Panc1 (cell line): ENCODE results near the gene TOR2A. TPM values are rescaled to one million over a fixed set of nuclear protein-coding genes. Genes with fewer than 3 reads are reported as not detected.

Source experiments
- ATAC-seq: fragments of 200-7000 bp; cut with Tn5 transposase; 2 replicates; pipeline ENCODE4 v1.9.1; 2020; ENCODE audit warnings: mild to moderate bottlenecking, moderate library complexity
- BruUV-seq: library from RNA; stranded (reverse); fragments of 400-500 nt; replicated peaks from 2 replicates; lab custom pipeline; 2021; lab: Mats Ljungman, UMichigan
- CTCF ChIA-PET: fragments of 300-600 bp; sonication (Branson Sonifier 250); formaldehyde crosslinking; loops from one replicate; lab custom pipeline; 2022; ENCODE audit warnings: antibody characterized with exemption; lab: Charles Lee
- POLR2A ChIA-PET: fragments of 300-600 bp; sonication (Branson Sonifier 250); formaldehyde crosslinking; loops from one replicate; lab custom pipeline; 2022; ENCODE audit warnings: antibody characterized with exemption; lab: Charles Lee
- DNase-seq: peaks from one replicate; pipeline ENCODE4 v3.0.0-alpha.2; 2010; ENCODE audit warnings: low read depth, low spot score
- H3K27ac ChIP-seq: 2 replicates; pipeline ENCODE4 v1.5.1; 2011; ENCODE audit warnings: mild to moderate bottlenecking, low read length, inconsistent platforms
- H3K27me3 ChIP-seq: fragments of 200-500 bp; sonication (Bioruptor generic); 2 replicates; pipeline ENCODE4 v1.6.0; 2014; ENCODE audit warnings: low read length, inconsistent platforms; ENCODE audit not compliant: control insufficient read depth, insufficient read depth
- H3K36me3 ChIP-seq: fragments of 200-500 bp; sonication (Bioruptor generic); 2 replicates; pipeline ENCODE4 v1.5.1; 2014; ENCODE audit warnings: inconsistent platforms, mild to moderate bottlenecking, low read length, moderate library complexity; ENCODE audit not compliant: control insufficient read depth, insufficient read depth
- H3K4me1 ChIP-seq: 2 replicates; pipeline ENCODE4 v1.5.1; 2011; ENCODE audit warnings: inconsistent platforms, mild to moderate bottlenecking, low read length, moderate library complexity; ENCODE audit not compliant: control insufficient read depth, insufficient read depth
- H3K4me3 ChIP-seq, 2 experiments: 2 replicates each; pipeline ENCODE4 v1.5.1; 2011 to 2012; ENCODE audit warnings: low read depth in 2 of 2, low read length in 2 of 2, mild to moderate bottlenecking in 2 of 2, inconsistent platforms in 1 of 2, moderate library complexity in 1 of 2
- H3K9me3 ChIP-seq: fragments of 200-500 bp; sonication (Bioruptor generic); 2 replicates; pipeline ENCODE4 v1.5.1; 2014; ENCODE audit warnings: low read depth, mild to moderate bottlenecking, inconsistent platforms, low read length, moderate library complexity; ENCODE audit not compliant: control insufficient read depth, insufficient read depth
- CTCF ChIP-seq: fragments of 450-650 bp; IDR thresholded peaks from 2 replicates; pipeline ENCODE4 v1.5.1; 2017; ENCODE audit warnings: mild to moderate bottlenecking
- POLR2AphosphoS5 ChIP-seq: IDR thresholded peaks from 2 replicates; pipeline ENCODE4 v1.6.1; 2012; ENCODE audit warnings: mild to moderate bottlenecking, low read depth, low read length, moderate library complexity
- REST ChIP-seq, 2 experiments: IDR thresholded peaks; 2 replicates each; pipeline ENCODE4 v1.6.1; 2011 to 2012; ENCODE audit warnings: low read depth in 2 of 2, control low read depth in 1 of 2, low read length in 1 of 2, mild to moderate bottlenecking in 1 of 2, moderate library complexity in 1 of 2; ENCODE audit not compliant: insufficient read depth in 1 of 2
- SIN3A ChIP-seq: IDR thresholded peaks from 2 replicates; pipeline ENCODE4 v1.6.1; 2012; ENCODE audit warnings: low read depth, mild to moderate bottlenecking, low read length, moderate library complexity, borderline replicate concordance; ENCODE audit not compliant: insufficient read depth
- TCF7L2 ChIP-seq: IDR thresholded peaks from 2 replicates; pipeline ENCODE4 v1.6.1; 2011; ENCODE audit warnings: mild to moderate bottlenecking, low read depth, low read length, inconsistent platforms
- in situ Hi-C: cut with HindIII; loops from 2 replicates; pipeline ENCODE4 v1.10.0; 2016; ENCODE audit warnings: low sequenced_read_pairs, low pct_unique_long_range_greater_than_20kb
- intact Hi-C: fragments of 100-400 bp; cut with micrococcal nuclease; formaldehyde crosslinking; loops from one replicate; pipeline ENCODE4 v1.10.0; 2022; ENCODE audit not compliant: unreplicated experiment
- total RNA-seq: library from RNA; stranded (reverse); gene quantifications from one replicate; pipeline ENCODE4 v1.2.1, GENCODE V29; 2021; ENCODE audit not compliant: unreplicated experiment

The TOR2A gene
- total RNA-seq, 1 experiment from 2014 or later: 8.2 TPM

- no peak overlapping the region for H3K4me3 ChIP-seq
These were observed 14.1 kb upstream of the TOR2A start for GRCh38 chr9:127749090-127749787.

GRCh38 chr9:127746959-127747569 is 12.0 kb upstream of the TOR2A start:
- no TSS peak for BruUV-seq

More at GRCh38 chr9:127749090-127749787, 14.1 kb upstream of the TOR2A start:
- TF ChIP-seq TCF7L2: no peak
- no peak for TF ChIP-seq REST (IDR thresholded peaks at IDR 0.05; ENCODE audit: insufficient read depth in 1 of 2, low read depth in 2 of 2, low read length in 1 of 2)
- TF ChIP-seq SIN3A: no peak
- TF ChIP-seq POLR2AphosphoS5: no peak
- no peak for TF ChIP-seq CTCF
- ATAC-seq (no peak), DNase-seq (no peak)
- H3K27ac ChIP-seq: no peak overlapping the region
- in situ Hi-C loops (no loop called here), intact Hi-C loops (no loop called here)
- POLR2A ChIA-PET: no interaction called here
- H3K27me3 ChIP-seq: no peaks in the 10 kb centered on the region
- H3K9me3 ChIP-seq: no peaks in the 10 kb centered on the region
- CTCF ChIA-PET: no interaction called here
- H3K36me3 ChIP-seq: no peaks in the 10 kb centered on the region
- BruUV-seq: no TSS peak
- no peaks in the 10 kb centered on the region for H3K4me1 ChIP-seq

More at GRCh38 chr9:127746959-127747569, 12.0 kb upstream of the TOR2A start:
- in situ Hi-C loops (no loop called here), intact Hi-C loops (no loop called here)
- no peaks in the 10 kb centered on the region for H3K27me3 ChIP-seq
- H3K27ac ChIP-seq: no peak overlapping the region
- DNase-seq: no peak
- no peaks in the 10 kb centered on the region for H3K9me3 ChIP-seq
- POLR2A ChIA-PET: no interaction called here
- no peaks in the 10 kb centered on the region for H3K36me3 ChIP-seq
- no peak for ATAC-seq
- no peaks in the 10 kb centered on the region for H3K4me1 ChIP-seq
- CTCF ChIA-PET: no interaction called here
- TF ChIP-seq REST (IDR thresholded peaks at IDR 0.05; ENCODE audit: insufficient read depth in 1 of 2, low read depth in 2 of 2, low read length in 1 of 2) (no peak), CTCF (no peak), POLR2AphosphoS5 (no peak)
- no peak overlapping the region for H3K4me3 ChIP-seq
